Measurements from ENCODE around the gene HARBI1.
A peak's percentile ranks its signal among the peaks of the same experiment; 100 is the strongest.
"Not testable (repeated sequence)": the region's sequence is repeated elsewhere in the genome, so short reads cannot be mapped to it uniquely, and the experiment has no call there.

HARBI1 gene

GRCh38 chr11:46593550-46594373 is 23.3 kb downstream of the HARBI1 start, which contains the start of gene AMBRA1:
Gene AMBRA1 (minus strand): TSS chr11:46594023. CDS start chr11:46548380, 45,643 bp downstream.
- TF ChIP-seq CTCF (IDR thresholded peaks at IDR 0.05; ENCODE audit: insufficient read depth, low read depth, low read length, missing control alignments): no peak

GRCh38 chr11:46590740-46591605 is 26.1 kb downstream of the HARBI1 start:
- DNase-seq (ENCODE audit: low read depth): peak; percentile 18
- H3K4me3 ChIP-seq (ENCODE audit: low read length): peak overlapping the region; percentile 6
- TF ChIP-seq CTCF (IDR thresholded peaks at IDR 0.05; ENCODE audit: insufficient read depth, low read depth, low read length, missing control alignments): no peak

More at GRCh38 chr11:46593550-46594373, 23.3 kb downstream of the HARBI1 start, which contains the start of gene AMBRA1:
- H3K4me3 ChIP-seq (ENCODE audit: low read length): peak within 1 kb of the TSS; percentile 87
- DNase-seq (ENCODE audit: low read depth): peak; percentile 96

GRCh38 chr11:46588915-46589314 is 28.1 kb downstream of the HARBI1 start:
- no peak overlapping the region for H3K4me3 ChIP-seq (ENCODE audit: low read length)
- no peak for TF ChIP-seq CTCF (IDR thresholded peaks at IDR 0.05; ENCODE audit: insufficient read depth, low read depth, low read length, missing control alignments)
- DNase-seq (ENCODE audit: low read depth): peak; percentile 28

GRCh38 chr11:46588131-46588530 is 28.9 kb downstream of the HARBI1 start:
- DNase-seq (ENCODE audit: low read depth): no peak
- no peak for TF ChIP-seq CTCF (IDR thresholded peaks at IDR 0.05; ENCODE audit: insufficient read depth, low read depth, low read length, missing control alignments)
- H3K4me3 ChIP-seq (ENCODE audit: low read length): no peak overlapping the region

- not testable (repeated sequence) for DNase-seq (ENCODE audit: low read depth); H3K4me3 ChIP-seq (ENCODE audit: low read length)
Measured at GRCh38 chr11:46583513-46583912, 33.5 kb downstream of the HARBI1 start.

GRCh38 chr11:46582588-46582987 is 34.4 kb downstream of the HARBI1 start:
- TF ChIP-seq CTCF (IDR thresholded peaks at IDR 0.05; ENCODE audit: insufficient read depth, low read depth, low read length, missing control alignments): no peak
- no peak overlapping the region for H3K4me3 ChIP-seq (ENCODE audit: low read length)
- DNase-seq (ENCODE audit: low read depth): no peak

GRCh38 chr11:46577058-46577457 is 40.0 kb downstream of the HARBI1 start:
- no peak overlapping the region for H3K4me3 ChIP-seq (ENCODE audit: low read length)
- DNase-seq (ENCODE audit: low read depth): no peak
- no peak for TF ChIP-seq CTCF (IDR thresholded peaks at IDR 0.05; ENCODE audit: insufficient read depth, low read depth, low read length, missing control alignments)
